ENCODE data around the gene RAX2. TPM values are rescaled to one million over a fixed set of nuclear protein-coding genes. Genes with fewer than 3 reads are reported as not detected.

RAX2 gene
- total and polyA plus RNA-seq, 9 of the 15 experiments (the other 6 are each of a cell fraction or from before 2014, with no cell fraction given): not detected

- TF ChIP-seq CREB3L1 (IDR thresholded peaks at IDR 0.05; ENCODE audit: borderline replicate concordance, low read depth) (no peak), HNRNPK (IDR thresholded peaks at IDR 0.05; ENCODE audit: low read depth, low read length, poor library complexity, severe bottlenecking) (no peak), HDAC2 (IDR thresholded peaks at IDR 0.05) (peak; percentile 88), ZNF175 (CRISPR knock-in tag; IDR thresholded peaks at IDR 0.05; ENCODE audit: low read depth) (no peak), NR1H2 (CRISPR knock-in tag; IDR thresholded peaks at IDR 0.05) (no peak), ZNF146 (CRISPR knock-in tag; IDR thresholded peaks at IDR 0.05; ENCODE audit: unreplicated experiment) (no peak), CBX3 (IDR thresholded peaks at IDR 0.05; ENCODE audit: borderline replicate concordance in 1 of 2, low read length in 2 of 2) (peak in 1 of 2 experiments; percentile 83; a peak in 2 of 3 replicates), ZNF121 (CRISPR knock-in tag; conservative IDR thresholded peaks at IDR 0.05) (peak; percentile 77), ADNP (tag; IDR thresholded peaks at IDR 0.05) (0 out of 2 replicates have a peak, but pooled peaks have one; percentile 44), E2F6 (IDR thresholded peaks at IDR 0.05; ENCODE audit: borderline replicate concordance in 1 of 2, extremely low read depth in 1 of 2, insufficient read depth in 1 of 2, insufficient read length in 1 of 2, low read depth in 1 of 2, low read length in 1 of 2, poor library complexity in 1 of 2, severe bottlenecking in 1 of 2) (no peak), DACH1 (IDR thresholded peaks at IDR 0.05; ENCODE audit: partially characterized antibody) (no peak), HDAC1 (IDR thresholded peaks at IDR 0.05) (peak; percentile 32 to 37; a peak in 1 of 4 replicates), ZBTB33 (CRISPR knock-in tag; IDR thresholded peaks at IDR 0.05) (no peak), ZNF263 (CRISPR knock-in tag; IDR thresholded peaks at IDR 0.05; ENCODE audit: borderline replicate concordance) (no peak), HNRNPLL (IDR thresholded peaks at IDR 0.05; ENCODE audit: low read depth, low read length, poor library complexity, severe bottlenecking) (no peak), CHD4 (IDR thresholded peaks at IDR 0.05; ENCODE audit: insufficient read depth, insufficient replicate concordance, low read depth, low read length, poor library complexity, severe bottlenecking) (peak; percentile 94), PTRF (tag; IDR thresholded peaks at IDR 0.05) (no peak), SMARCA5 (IDR thresholded peaks at IDR 0.05) (peak; percentile 95)
These were observed 52.2 kb downstream of the RAX2 start (continued) for GRCh38 chr19:3719868-3720267.

All from K562 (cell line).